MCF 10A (cell line): Measurements from ENCODE around the gene IGF1R. TPM values are rescaled to one million over a fixed set of nuclear protein-coding genes. Genes with fewer than 3 reads are reported as not detected.

Source experiments
- BruUV-seq: library from RNA; stranded (reverse); fragments of 400-500 nt; replicated peaks from 2 replicates; lab custom pipeline; 2021; lab: Mats Ljungman, UMichigan
- CTCF ChIA-PET: fragments of 300-600 bp; sonication (Branson Sonifier 250); formaldehyde crosslinking; extraction: SDS; loops from one replicate; lab custom pipeline; 2021; ENCODE audit warnings: antibody characterized with exemption, inconsistent platforms; lab: Yijun Ruan, JAX
- POLR2A ChIA-PET: fragments of 300-600, 350-650 bp; sonication (Branson Sonifier 250); formaldehyde crosslinking; extraction: SDS; loops from one replicate; lab custom pipeline; 2020; ENCODE audit warnings: antibody characterized with exemption, inconsistent platforms; lab: Yijun Ruan, JAX
- DNase-seq: peaks from one replicate; pipeline ENCODE4 v3.0.0-alpha.2; 2018; ENCODE audit not compliant: unreplicated experiment
- H3K27ac Mint-ChIP-seq: one replicate; pipeline ENCODE4 v1.8.0; 2022; ENCODE audit warnings: mild to moderate bottlenecking, low read depth, mixed read lengths; ENCODE audit not compliant: unreplicated experiment
- H3K27me3 Mint-ChIP-seq: one replicate; pipeline ENCODE4 v1.8.0; 2022; ENCODE audit warnings: mixed read lengths; ENCODE audit not compliant: insufficient read depth, unreplicated experiment
- H3K36me3 Mint-ChIP-seq: one replicate; pipeline ENCODE4 v1.8.0; 2022; ENCODE audit warnings: mild to moderate bottlenecking, moderate library complexity, mixed read lengths; ENCODE audit not compliant: insufficient read depth, unreplicated experiment
- H3K4me1 Mint-ChIP-seq: one replicate; pipeline ENCODE4 v1.8.0; 2022; ENCODE audit warnings: mixed read lengths; ENCODE audit not compliant: insufficient read depth, unreplicated experiment
- H3K4me3 Mint-ChIP-seq: one replicate; pipeline ENCODE4 v1.8.0; 2022; ENCODE audit warnings: mild to moderate bottlenecking, moderate library complexity, mixed read lengths; ENCODE audit not compliant: unreplicated experiment
- H3K9me3 Mint-ChIP-seq: one replicate; pipeline ENCODE4 v1.8.0; 2022; ENCODE audit warnings: mixed read lengths; ENCODE audit not compliant: unreplicated experiment
- CTCF ChIP-seq: fragments of 200-600 bp; IDR thresholded peaks from one replicate; pipeline ENCODE4 v1.8.0; 2022; ENCODE audit warnings: antibody characterized with exemption, mild to moderate bottlenecking; ENCODE audit not compliant: unreplicated experiment
- intact Hi-C: fragments of 100-400 bp; cut with micrococcal nuclease; formaldehyde crosslinking; loops from 2 replicates; pipeline ENCODE4 v1.14.1; 2022
- total RNA-seq: library from RNA; stranded (reverse); gene quantifications from 2 replicates; pipeline ENCODE4 v1.2.3, GENCODE V29; 2022

Gene IGF1R
- total RNA-seq, 1 experiment from 2014 or later: 53.3 TPM

- intact Hi-C loops: no loop called here
- Mint-ChIP-seq H3K36me3 (no peaks in the 10 kb centered on the region), H3K9me3 (no peaks in the 10 kb centered on the region), H3K27me3 (no peaks in the 10 kb centered on the region), H3K4me1 (peaks cover 10% of the 10 kb centered on the region), H3K27ac (no peak overlapping the region), H3K4me3 (no peak overlapping the region)
- no peak for DNase-seq
- ChIA-PET CTCF (interaction anchor here (0.6 kb wide), 1 partner anchor 91 kb away, joined by 3 read pairs; no protein-coding TSS in a partner anchor), POLR2A (interaction anchor here (0.6 kb wide), 1 partner anchor 208 kb away, joined by 3 read pairs; no protein-coding TSS in a partner anchor)
- BruUV-seq: no TSS peak
- TF ChIP-seq CTCF: no peak
Observed at GRCh38 chr15:98806275-98806895, 158.0 kb downstream of the IGF1R start.

GRCh38 chr15:98807262-98807661 is 158.9 kb downstream of the IGF1R start:
- H3K9me3 Mint-ChIP-seq: no peaks in the 10 kb centered on the region
- ChIA-PET CTCF (interaction anchor here (0.6 kb wide), 1 partner anchor 91 kb away, joined by 3 read pairs; no protein-coding TSS in a partner anchor), POLR2A (interaction anchor here (0.6 kb wide), 1 partner anchor 209 kb away, joined by 3 read pairs; no protein-coding TSS in a partner anchor)
- H3K27me3 Mint-ChIP-seq: no peaks in the 10 kb centered on the region
- TF ChIP-seq CTCF: no peak
- peaks cover 10% of the 10 kb centered on the region for H3K4me1 Mint-ChIP-seq
- H3K27ac Mint-ChIP-seq: no peak overlapping the region
- peak; percentile 30 for DNase-seq
- H3K36me3 Mint-ChIP-seq: no peaks in the 10 kb centered on the region
- BruUV-seq: no TSS peak
- intact Hi-C loops: no loop called here
- no peak overlapping the region for H3K4me3 Mint-ChIP-seq

- Mint-ChIP-seq H3K4me1 (peaks cover 8% of the 10 kb centered on the region), H3K9me3 (no peaks in the 10 kb centered on the region), H3K27ac (no peak overlapping the region), H3K4me3 (no peak overlapping the region), H3K36me3 (no peaks in the 10 kb centered on the region), H3K27me3 (no peaks in the 10 kb centered on the region)
- CTCF ChIA-PET: no interaction called here
- intact Hi-C loops: no loop called here
- POLR2A ChIA-PET: interaction anchor here (1.0 kb wide), 1 partner anchor 15 kb away, joined by 3 read pairs; no protein-coding TSS in a partner anchor
- no TSS peak for BruUV-seq
- no peak for TF ChIP-seq CTCF
- no peak for DNase-seq
Observed at GRCh38 chr15:98809273-98809672, 160.9 kb downstream of the IGF1R start.

- CTCF ChIA-PET: interaction anchor here (1.3 kb wide), 1 partner anchor 9 kb away, joined by 4 read pairs; no protein-coding TSS in a partner anchor
- DNase-seq: no peak
- no peak for TF ChIP-seq CTCF
- intact Hi-C loops: no loop called here
- no peaks in the 10 kb centered on the region for H3K36me3 Mint-ChIP-seq
- H3K4me1 Mint-ChIP-seq: peaks cover under 1% of the 10 kb centered on the region
- H3K27me3 Mint-ChIP-seq: no peaks in the 10 kb centered on the region
- no peak overlapping the region for H3K27ac Mint-ChIP-seq
- H3K9me3 Mint-ChIP-seq: no peaks in the 10 kb centered on the region
- no TSS peak for BruUV-seq
- no peak overlapping the region for H3K4me3 Mint-ChIP-seq
- POLR2A ChIA-PET: no interaction called here
Observed at GRCh38 chr15:98812716-98813446, 164.5 kb downstream of the IGF1R start.
